Omental fat pad (tissue), 4 donors: ENCODE results near the gene CCP110. TPM values are rescaled to one million over a fixed set of nuclear protein-coding genes. Genes with fewer than 3 reads are reported as not detected.

Experiments used
- ATAC-seq: fragments of 150-250 bp; one replicate; pipeline ENCODE4 v1.9.1; 2016; ENCODE audit warnings: mild to moderate bottlenecking, moderate library complexity; ENCODE audit not compliant: low FRiP score
- DNase-seq: peaks from one replicate; pipeline ENCODE4 v3.0.0-alpha.2; 2019; ENCODE audit warnings: low spot score
- CTCF ChIP-seq, 3 donors: fragments of 450-650 bp; IDR thresholded peaks; one replicate each; pipeline ENCODE4 v1.5.1; 2016 to 2017; ENCODE audit warnings: antibody characterized with exemption in 3 of 3, mild to moderate bottlenecking in 3 of 3, moderate library complexity in 2 of 3
- total RNA-seq, 4 donors: library from RNA; depleted of rRNA; stranded (reverse); fragments of >200 nt; gene quantifications; one replicate each; pipeline ENCODE4 v1.1.0, GENCODE V29; 2016

CCP110 gene
- total RNA-seq, 4 donors from 2014 or later: 8.9 to 18.8 (median 14.3) TPM

GRCh38 chr16:19595043-19595767 lies 71.5 kb downstream of the CCP110 start:
- no peak for TF ChIP-seq CTCF (IDR thresholded peaks at IDR 0.05)
- ATAC-seq (peak; percentile 97), DNase-seq (no peak)

- no peak for TF ChIP-seq CTCF (IDR thresholded peaks at IDR 0.05)
- no peak for ATAC-seq
- no peak for DNase-seq
These were observed 75.2 kb downstream of the CCP110 start for GRCh38 chr16:19598805-19599510.

- no peak for TF ChIP-seq CTCF (IDR thresholded peaks at IDR 0.05)
- ATAC-seq (no peak), DNase-seq (no peak)
These were observed 76.4 kb downstream of the CCP110 start for GRCh38 chr16:19599968-19600716.

- ATAC-seq (no peak), DNase-seq (no peak)
These were observed 77.6 kb downstream of the CCP110 start for GRCh38 chr16:19601083-19601976.

More at GRCh38 chr16:19601083-19601976, 77.6 kb downstream of the CCP110 start:
- peak in 1 of 3 donors; percentile 5 for TF ChIP-seq CTCF (IDR thresholded peaks at IDR 0.05)

Other genes with a start within 250 kb of the CCP110 start
- gene CLEC19A, start 238.2 kb upstream of the CCP110 start, total RNA-seq: not detected
- gene TMC5, start 106.1 kb upstream of the CCP110 start, total RNA-seq: 1 to 10 TPM in 3 of 4 donors, under 1 TPM in 1; 0.47 to 7.1 (median 1.1) TPM
- gene GDE1, start 1.8 kb upstream of the CCP110 start, total RNA-seq: 10 to 100 TPM; 38.7 to 68.0 (median 49.8) TPM
- 10 to 100 TPM; 42.4 to 59.3 (median 43.1) TPM for gene VPS35L, start 31.8 kb downstream of the CCP110 start, total RNA-seq
- 10 to 100 TPM in 2 of 4 donors, 1 to 10 TPM in 2; 4.6 to 19.9 (median 10.1) TPM for gene KNOP1, start 194.3 kb downstream of the CCP110 start, total RNA-seq
- gene IQCK, start 194.3 kb downstream of the CCP110 start, total RNA-seq: 10 to 100 TPM; 14.5 to 28.2 (median 18.9) TPM